HG02870 (cell line): ENCODE data around the gene CCNT1.
"Not testable (repeated sequence)": the region's sequence is repeated elsewhere in the genome, so short reads cannot be mapped to it uniquely, and the experiment has no call there.

ENCODE experiments used
- ATAC-seq: cut with Tn5 transposase; IDR thresholded peaks from one replicate; pipeline ENCODE4 v1.9.1; 2021; ENCODE audit warnings: mild to moderate bottlenecking, moderate library complexity; ENCODE audit not compliant: unreplicated experiment

The CCNT1 gene

GRCh38 chr12:48716493-48717251 is at the start of gene CCNT1:
CCNT1 (minus strand) TSS chr12:48716707; CDS start chr12:48716675, 32 bp downstream.
- peak; percentile 96 for ATAC-seq

- no peak for ATAC-seq
Observed at GRCh38 chr12:48765753-48766162, 49.3 kb upstream of the CCNT1 start.

GRCh38 chr12:48764521-48764920 is 48.0 kb upstream of the CCNT1 start:
- ATAC-seq: no peak

- no peak for ATAC-seq
Observed at GRCh38 chr12:48758737-48759136, 42.2 kb upstream of the CCNT1 start.

GRCh38 chr12:48758186-48758585 is 41.7 kb upstream of the CCNT1 start:
- ATAC-seq: no peak

GRCh38 chr12:48750769-48751356 is 34.4 kb upstream of the CCNT1 start:
- ATAC-seq: no peak

- no peak for ATAC-seq
Observed at GRCh38 chr12:48750215-48750614, 33.7 kb upstream of the CCNT1 start.

GRCh38 chr12:48744251-48745008 is 27.9 kb upstream of the CCNT1 start:
- no peak for ATAC-seq

- no peak for ATAC-seq
Observed at GRCh38 chr12:48739618-48740269, 23.2 kb upstream of the CCNT1 start.

GRCh38 chr12:48736456-48736855 is 19.9 kb upstream of the CCNT1 start:
- ATAC-seq: no peak

GRCh38 chr12:48728807-48729206 is 12.3 kb upstream of the CCNT1 start:
- no peak for ATAC-seq

GRCh38 chr12:48720737-48721136 is 4.2 kb upstream of the CCNT1 start:
- not testable (repeated sequence) for ATAC-seq

- ATAC-seq: not testable (repeated sequence)
Observed at GRCh38 chr12:48720171-48720570, 3.7 kb upstream of the CCNT1 start.

- not testable (repeated sequence) for ATAC-seq
Observed at GRCh38 chr12:48719002-48719401, 2.5 kb upstream of the CCNT1 start.

GRCh38 chr12:48717252-48717695 is 767 bp upstream of the CCNT1 start:
- peak; percentile 6 for ATAC-seq

GRCh38 chr12:48716168-48716492 is 377 bp downstream of the CCNT1 start:
- ATAC-seq: peak; percentile 16

GRCh38 chr12:48712209-48712608 is 4.3 kb downstream of the CCNT1 start:
- no peak for ATAC-seq

- ATAC-seq: not testable (repeated sequence)
Observed at GRCh38 chr12:48698822-48699221, 17.7 kb downstream of the CCNT1 start.

- ATAC-seq: no peak
Observed at GRCh38 chr12:48696626-48697025, 19.9 kb downstream of the CCNT1 start.

- no peak for ATAC-seq
Observed at GRCh38 chr12:48695859-48696258, 20.6 kb downstream of the CCNT1 start.

GRCh38 chr12:48694038-48694437 is 22.5 kb downstream of the CCNT1 start:
- ATAC-seq: no peak
